ENCODE data around the gene RHOT2. TPM values are rescaled to one million over a fixed set of nuclear protein-coding genes. Genes with fewer than 3 reads are reported as not detected.

The RHOT2 gene
- total and polyA plus RNA-seq, 9 of the 15 experiments (the other 6 are each of a cell fraction or from before 2014, with no cell fraction given), result 5.0 to 373 (median 112) TPM

- TF ChIP-seq BRF2 (IDR thresholded peaks at IDR 0.05; ENCODE audit: borderline replicate concordance, insufficient read depth, insufficient read length) (no peak), ZNF165 (CRISPR knock-in tag; IDR thresholded peaks at IDR 0.05; ENCODE audit: borderline replicate concordance) (no peak), ATF6 (CRISPR knock-in tag; IDR thresholded peaks at IDR 0.05) (peak; percentile 45; the same call in 1 of the 2 replicates), PCBP1 (IDR thresholded peaks at IDR 0.05; ENCODE audit: low read depth, low read length, poor library complexity, severe bottlenecking) (no peak), SREBF1 (IDR thresholded peaks at IDR 0.05; ENCODE audit: borderline replicate concordance, low read depth, low read length) (no peak), TEAD4 (IDR thresholded peaks at IDR 0.05; ENCODE audit: low read length) (no peak), TEAD4 (CRISPR knock-in tag; IDR thresholded peaks at IDR 0.05; ENCODE audit: borderline replicate concordance) (no peak), HCFC1 (IDR thresholded peaks at IDR 0.05; ENCODE audit: low read depth, low read length) (0 out of 2 replicates have a peak, but pooled peaks have one; percentile 27), NR2C1 (IDR thresholded peaks at IDR 0.05) (no peak), NR2C1 (tag; IDR thresholded peaks at IDR 0.05) (no peak), ZBTB8A (IDR thresholded peaks at IDR 0.05; ENCODE audit: partially characterized antibody) (no peak), MYBL2 (IDR thresholded peaks at IDR 0.05; ENCODE audit: low read depth) (no peak), MYBL2 (CRISPR knock-in tag; IDR thresholded peaks at IDR 0.05; ENCODE audit: borderline replicate concordance) (no peak), FOXM1 (IDR thresholded peaks at IDR 0.05; ENCODE audit: low read depth) (no peak), FOXM1 (CRISPR knock-in tag; IDR thresholded peaks at IDR 0.05; ENCODE audit: low read depth) (peak; percentile 22; the same call in 1 of the 2 replicates), CHD1 (IDR thresholded peaks at IDR 0.05; ENCODE audit: low read length) (peak; percentile 4), ESRRB (CRISPR knock-in tag; IDR thresholded peaks at IDR 0.05; ENCODE audit: borderline replicate concordance) (no peak), NRF1 (conservative IDR thresholded peaks at IDR 0.05 in 1 of 2, IDR thresholded peaks at IDR 0.05 in 1 of 2) (peak; percentile 88 to 90), GMEB1 (CRISPR knock-in tag; IDR thresholded peaks at IDR 0.05) (peak; percentile 61; the same call in 1 of the 2 replicates), PHF8 (IDR thresholded peaks at IDR 0.05; ENCODE audit: borderline replicate concordance, low read length) (peak; percentile 86; the same call in 1 of the 2 replicates), HDAC8 (tag; IDR thresholded peaks at IDR 0.05) (no peak), BRD9 (IDR thresholded peaks at IDR 0.05; ENCODE audit: low read depth, partially characterized antibody) (no peak), RAD51 (IDR thresholded peaks at IDR 0.05; ENCODE audit: borderline replicate concordance, low read depth) (no peak), CAMTA2 (CRISPR knock-in tag; conservative IDR thresholded peaks at IDR 0.05) (no peak), KDM1A (IDR thresholded peaks at IDR 0.05) (no peak)
Measured at GRCh38 chr16:679814-680624, 12.1 kb downstream of the RHOT2 start, which contains the start of gene STUB1 (continued).

Data from K562 (cell line).